Measurements from ENCODE around the gene IL17RE.
"Not testable (repeated sequence)": the region's sequence is repeated elsewhere in the genome, so short reads cannot be mapped to it uniquely, and the experiment has no call there.

Gene IL17RE

GRCh38 chr3:9881441-9881840, 21.2 kb upstream of the IL17RE start:
- no peak for DNase-seq

GRCh38 chr3:9883706-9884554, 18.7 kb upstream of the IL17RE start:
- DNase-seq, result no peak

- no peak for DNase-seq
Observed at GRCh38 chr3:9884555-9885165, 18.0 kb upstream of the IL17RE start.

- DNase-seq, result no peak
Observed at GRCh38 chr3:9886328-9886727, 16.3 kb upstream of the IL17RE start.

- no peak for DNase-seq
Observed at GRCh38 chr3:9887480-9887879, 15.2 kb upstream of the IL17RE start.

- DNase-seq, result no peak
Observed at GRCh38 chr3:9888540-9888939, 14.1 kb upstream of the IL17RE start.

GRCh38 chr3:9889405-9889804, 13.2 kb upstream of the IL17RE start:
- no peak for DNase-seq

- peak; percentile 76 for DNase-seq
Observed at GRCh38 chr3:9890249-9891071, 12.2 kb upstream of the IL17RE start, which contains the start of gene JAGN1. Gene JAGN1, plus strand, starts transcription at chr3:9890610. Its CDS starts 113 bp downstream, at chr3:9890723.

GRCh38 chr3:9891072-9891622, 11.5 kb upstream of the IL17RE start:
- DNase-seq, result no peak

GRCh38 chr3:9893739-9894138, 8.9 kb upstream of the IL17RE start:
- no peak for DNase-seq

GRCh38 chr3:9895715-9896114, 6.9 kb upstream of the IL17RE start:
- not testable (repeated sequence) for DNase-seq

- not testable (repeated sequence) for DNase-seq
Observed at GRCh38 chr3:9896755-9897407, 5.8 kb upstream of the IL17RE start.

GRCh38 chr3:9897408-9898372, 5.0 kb upstream of the IL17RE start:
- DNase-seq, result no peak

GRCh38 chr3:9898467-9899241, 4.0 kb upstream of the IL17RE start:
- no peak for DNase-seq

- no peak for DNase-seq
Observed at GRCh38 chr3:9899289-9899791, 3.3 kb upstream of the IL17RE start.

GRCh38 chr3:9900965-9901415, 1.7 kb upstream of the IL17RE start:
- not testable (repeated sequence) for DNase-seq

- DNase-seq, result no peak
Observed at GRCh38 chr3:9901967-9902366, 681 bp upstream of the IL17RE start.

GRCh38 chr3:9903238-9903624, 583 bp downstream of the IL17RE start:
- DNase-seq, result no peak

GRCh38 chr3:9903904-9904303, 1.3 kb downstream of the IL17RE start:
- DNase-seq, result no peak

- DNase-seq, result no peak
Observed at GRCh38 chr3:9906480-9906879, 3.8 kb downstream of the IL17RE start.

Measured in NCI-H774 (cell line).